Tongue (tissue), 2 donors: ENCODE data around the gene KCNH2. TPM values are rescaled to one million over a fixed set of nuclear protein-coding genes. Genes with fewer than 3 reads are reported as not detected.

Source experiments
- DNase-seq: peaks from one replicate; pipeline ENCODE4 v3.0.0-alpha.2; 2015
- total RNA-seq: library from RNA; depleted of rRNA; stranded (reverse); fragments of >200 nt; gene quantifications from one replicate; pipeline ENCODE4 v1.2.3, GENCODE V29; 2014

The KCNH2 gene
- total RNA-seq, 1 donor from 2014 or later: 16.5 TPM

GRCh38 chr7:150974468-150975391, 3.4 kb downstream of the KCNH2 start:
- peak; percentile 71 for DNase-seq

GRCh38 chr7:150973571-150974451, 4.3 kb downstream of the KCNH2 start:
- DNase-seq: peak; percentile 67

GRCh38 chr7:150972741-150973140, 5.4 kb downstream of the KCNH2 start:
- no peak for DNase-seq

GRCh38 chr7:150972023-150972468, 6.1 kb downstream of the KCNH2 start:
- DNase-seq: peak; percentile 93

- peak; percentile 87 for DNase-seq
Measured at GRCh38 chr7:150971242-150972022, 6.7 kb downstream of the KCNH2 start.

- no peak for DNase-seq
Measured at GRCh38 chr7:150970424-150970823, 7.7 kb downstream of the KCNH2 start.

GRCh38 chr7:150969475-150969874, 8.6 kb downstream of the KCNH2 start:
- DNase-seq: no peak

GRCh38 chr7:150968734-150969372, 9.3 kb downstream of the KCNH2 start:
- peak; percentile 82 for DNase-seq

GRCh38 chr7:150968056-150968733, 9.9 kb downstream of the KCNH2 start:
- DNase-seq: no peak

GRCh38 chr7:150967349-150967748, 10.8 kb downstream of the KCNH2 start:
- DNase-seq: no peak

- DNase-seq: no peak
Measured at GRCh38 chr7:150966002-150966401, 12.1 kb downstream of the KCNH2 start.

GRCh38 chr7:150965273-150965830, 12.8 kb downstream of the KCNH2 start:
- DNase-seq: no peak

- DNase-seq: peak; percentile 76
Measured at GRCh38 chr7:150964593-150965111, 13.5 kb downstream of the KCNH2 start.

- no peak for DNase-seq
Measured at GRCh38 chr7:150963707-150964559, 14.2 kb downstream of the KCNH2 start.

GRCh38 chr7:150962553-150963399, 15.3 kb downstream of the KCNH2 start:
- DNase-seq: peak; percentile 78

GRCh38 chr7:150962290-150962552, 15.9 kb downstream of the KCNH2 start:
- DNase-seq: no peak

GRCh38 chr7:150961510-150962289, 16.4 kb downstream of the KCNH2 start:
- DNase-seq: no peak
